Activated CD4-positive, alpha-beta T cell treated with anti-CD3 and anti-CD28 coated beads for 36 hours (primary cell): ENCODE measurements around the gene RGS10. TPM values are rescaled to one million over a fixed set of nuclear protein-coding genes. Genes with fewer than 3 reads are reported as not detected.

Experiments
- total RNA-seq, 2 experiments: library from RNA; stranded (reverse); gene quantifications; one replicate each; pipeline ENCODE4 v1.2.3, GENCODE V29; 2021

The RGS10 gene
- total RNA-seq, 2 experiments from 2014 or later = 186 to 191 TPM

Other genes with a start within 250 kb of the RGS10 start
- gene TIAL1, start 54.2 kb upstream of the RGS10 start, total RNA-seq = 100 to 1,000 TPM; 187 to 197 TPM
- gene BAG3, start 108.7 kb upstream of the RGS10 start, total RNA-seq = 10 to 100 TPM; 23.8 to 30.7 TPM
- 10 to 100 TPM; 10.9 to 12.6 TPM for gene INPP5F, start 183.3 kb upstream of the RGS10 start, total RNA-seq